H1 (cell line): ENCODE results near the gene SSBP3. TPM values are rescaled to one million over a fixed set of nuclear protein-coding genes. Genes with fewer than 3 reads are reported as not detected.
A peak's percentile ranks its signal among the peaks of the same experiment; 100 is the strongest.

Source experiments
- CTCF ChIA-PET: fragments of 300-600 bp; sonication (Branson Sonifier 250); formaldehyde crosslinking; loops from one replicate; lab custom pipeline; 2021; ENCODE audit not compliant: partially characterized antibody; lab: Charles Lee
- POLR2A ChIA-PET: fragments of 300-600 bp; sonication (Branson Sonifier 250); formaldehyde crosslinking; loops from one replicate; lab custom pipeline; 2021; ENCODE audit warnings: inconsistent platforms; ENCODE audit not compliant: partially characterized antibody; lab: Charles Lee
- DNase-seq, 2 experiments: peaks; one replicate each; pipeline versions ENCODE4 v3.0.0 to v3.0.0-alpha.2; 2010 to 2022; ENCODE audit warnings: low spot score in 2 of 2, low read depth in 1 of 2, mixed read lengths in 1 of 2
- FAIRE-seq: peaks from 2 replicates; lab custom pipeline; 2011; peaks lifted over from hg19 to GRCh38; lab: Jason Lieb, UNC
- H2AFZ ChIP-seq: 2 replicates; pipeline ENCODE4 v1.8.1; 2012; ENCODE audit warnings: low read length, inconsistent platforms
- H2AK5ac ChIP-seq: 2 replicates; pipeline ENCODE4 v1.6.1; 2013; ENCODE audit warnings: low read depth, low read length
- H2BK120ac ChIP-seq: replicated peaks from 2 replicates; pipeline ENCODE3; 2013; ENCODE audit warnings: low read depth, low read length, inconsistent platforms
- H2BK12ac ChIP-seq: 2 replicates; pipeline ENCODE4 v1.6.1; 2013; ENCODE audit warnings: low read depth, low read length
- H2BK15ac ChIP-seq: 2 replicates; pipeline ENCODE4 v1.6.1; 2013; ENCODE audit warnings: low read length
- H2BK20ac ChIP-seq: 2 replicates; pipeline ENCODE4 v1.6.1; 2013; ENCODE audit warnings: low read length
- H2BK5ac ChIP-seq: 2 replicates; pipeline ENCODE4 v1.6.1; 2013; ENCODE audit warnings: low read depth, low read length
- H3K14ac ChIP-seq: 2 replicates; pipeline ENCODE4 v1.6.1; 2013; ENCODE audit warnings: inconsistent platforms; ENCODE audit not compliant: insufficient read length
- H3K18ac ChIP-seq: 2 replicates; pipeline ENCODE4 v1.6.1; 2013; ENCODE audit warnings: low read length; ENCODE audit errors: extremely low read depth
- H3K23ac ChIP-seq: 2 replicates; pipeline ENCODE4 v1.6.1; 2013; ENCODE audit warnings: inconsistent platforms; ENCODE audit not compliant: insufficient read length
- H3K23me2 ChIP-seq: 2 replicates; pipeline ENCODE4 v1.6.1; 2013; ENCODE audit warnings: low read depth, low read length
- H3K27ac ChIP-seq: 2 replicates; pipeline ENCODE4 v1.6.1; 2011; ENCODE audit warnings: low read depth, low read length, inconsistent platforms
- H3K27me3 ChIP-seq, 4 experiments: replicated peaks in 1 of 4; 1 replicate in 1 of 4; 2 replicates in 3 of 4; pipeline versions ENCODE4 v1.6.1 to v1.8.1; 2011 to 2013; ENCODE audit warnings: low read length in 3 of 4, mild to moderate bottlenecking in 3 of 4, inconsistent platforms in 2 of 4, mixed read lengths in 2 of 4, moderate library complexity in 1 of 4; ENCODE audit not compliant: control insufficient read depth in 3 of 4, insufficient read depth in 3 of 4; ENCODE audit errors: extremely low read depth in 1 of 4
- H3K36me3 ChIP-seq, 4 experiments: 2 replicates each; pipeline versions ENCODE4 v1.6.1 to v1.8.1; 2011 to 2013; ENCODE audit warnings: mild to moderate bottlenecking in 4 of 4, low read length in 3 of 4, moderate library complexity in 2 of 4, control low read depth in 1 of 4, inconsistent platforms in 1 of 4; ENCODE audit not compliant: insufficient read depth in 4 of 4, control insufficient read depth in 2 of 4
- H3K4ac ChIP-seq: replicated peaks from 2 replicates; pipeline ENCODE3; 2013; ENCODE audit warnings: low read length, low read depth, mixed read lengths, inconsistent platforms; ENCODE audit not compliant: insufficient read length
- H3K4me1 ChIP-seq, 4 experiments: replicated peaks in 1 of 4; 1 replicate in 1 of 4; 2 replicates in 3 of 4; pipeline versions ENCODE4 v1.6.1 to v1.8.1; 2011 to 2013; ENCODE audit warnings: low read length in 3 of 4, inconsistent platforms in 2 of 4, mixed read lengths in 1 of 4; ENCODE audit not compliant: insufficient read depth in 4 of 4, control insufficient read depth in 3 of 4
- H3K4me2 ChIP-seq, 2 experiments: 2 replicates each; pipeline versions ENCODE4 v1.6.1 to v1.8.1; 2011 to 2013; ENCODE audit warnings: low read depth in 2 of 2, low read length in 2 of 2, control low read depth in 1 of 2, inconsistent platforms in 1 of 2, mild to moderate bottlenecking in 1 of 2; ENCODE audit not compliant: insufficient read depth in 1 of 2
- H3K4me3 ChIP-seq, 4 experiments: fragments of 200-600, 300-600 bp in 1 of 4; sonication (generic), shearing (Covaris generic), sonication (Bioruptor Twin) in 1 of 4; 2 replicates each; pipeline versions ENCODE4 v1.5.1 to v1.8.1; 2011 to 2016; ENCODE audit warnings: low read length in 4 of 4, low read depth in 3 of 4, control low read depth in 2 of 4, inconsistent platforms in 2 of 4, mild to moderate bottlenecking in 2 of 4, mixed read lengths in 1 of 4, moderate library complexity in 1 of 4; ENCODE audit not compliant: insufficient read depth in 2 of 4; ENCODE audit errors: extremely low read depth in 1 of 4
- H3K56ac ChIP-seq: replicated peaks from 2 replicates; pipeline ENCODE3; 2013; ENCODE audit warnings: low read depth, mild to moderate bottlenecking, mixed read lengths, low read length, inconsistent platforms; ENCODE audit not compliant: insufficient read length
- H3K79me1 ChIP-seq: 2 replicates; pipeline ENCODE4 v1.6.1; 2013; ENCODE audit warnings: low read depth, low read length, control low read depth
- H3K79me2 ChIP-seq, 2 experiments: 2 replicates each; pipeline versions ENCODE4 v1.6.1 to v1.8.1; 2012 to 2013; ENCODE audit warnings: low read length in 2 of 2, mild to moderate bottlenecking in 2 of 2, inconsistent platforms in 1 of 2; ENCODE audit not compliant: insufficient read depth in 2 of 2, control insufficient read depth in 1 of 2
- H3K9ac ChIP-seq, 4 experiments: replicated peaks in 1 of 4; 1 replicate in 1 of 4; 2 replicates in 3 of 4; pipeline versions ENCODE4 v1.6.1 to v1.8.1; 2011 to 2013; ENCODE audit warnings: low read depth in 3 of 4, low read length in 3 of 4, control low read depth in 2 of 4, mild to moderate bottlenecking in 2 of 4, moderate library complexity in 2 of 4, inconsistent platforms in 1 of 4; ENCODE audit errors: extremely low read depth in 1 of 4
- H3K9me3 ChIP-seq, 2 experiments: 2 replicates each; pipeline versions ENCODE4 v1.6.1 to v1.8.1; 2012 to 2013; ENCODE audit warnings: mild to moderate bottlenecking in 2 of 2, moderate library complexity in 2 of 2, control low read depth in 1 of 2, inconsistent platforms in 1 of 2, low read depth in 1 of 2, low read length in 1 of 2, mixed read lengths in 1 of 2; ENCODE audit not compliant: insufficient read depth in 2 of 2
- H4K20me1 ChIP-seq, 2 experiments: replicated peaks in 1 of 2; 2 replicates each; pipeline versions ENCODE3 to v1.8.1; 2011 to 2013; ENCODE audit warnings: inconsistent platforms in 2 of 2, low read length in 2 of 2, mild to moderate bottlenecking in 1 of 2; ENCODE audit not compliant: insufficient read depth in 2 of 2, control insufficient read depth in 1 of 2
- H4K5ac ChIP-seq: 2 replicates; pipeline ENCODE4 v1.6.1; 2013; ENCODE audit warnings: low read length, low read depth, mixed read lengths, inconsistent platforms; ENCODE audit not compliant: insufficient read length
- H4K8ac ChIP-seq: 2 replicates; pipeline ENCODE4 v1.8.0; 2013; ENCODE audit warnings: mild to moderate bottlenecking, moderate library complexity, low read length, inconsistent platforms; ENCODE audit not compliant: insufficient read depth; ENCODE audit errors: extremely low read depth
- H4K91ac ChIP-seq: replicated peaks from 2 replicates; pipeline ENCODE3; 2013; ENCODE audit warnings: low read length, mixed read lengths, inconsistent platforms; ENCODE audit not compliant: insufficient read length
- BRCA1 ChIP-seq: IDR thresholded peaks from 2 replicates; pipeline ENCODE4 v1.6.1; 2012; ENCODE audit warnings: low read depth, low read length, improper control_type of control experiment
- CBX5 ChIP-seq: fragments of 300-800, 300-1000 bp; sonication (generic); IDR thresholded peaks from 2 replicates; pipeline ENCODE4 v1.7.1; 2016; ENCODE audit warnings: antibody characterized with exemption, low read length, low read depth
- CHD1 ChIP-seq: IDR thresholded peaks from 2 replicates; pipeline ENCODE4 v1.6.1; 2012; ENCODE audit warnings: low read depth, low read length, improper control_type of control experiment
- CHD2 ChIP-seq: IDR thresholded peaks from 2 replicates; pipeline ENCODE4 v1.6.1; 2012; ENCODE audit warnings: low read length, improper control_type of control experiment
- FOSL1 ChIP-seq: IDR thresholded peaks from 2 replicates; pipeline ENCODE4 v1.6.1; 2011; ENCODE audit warnings: mild to moderate bottlenecking, low read depth, low read length, moderate library complexity; ENCODE audit not compliant: insufficient read depth
- KDM1A ChIP-seq: fragments of 200-600, 300-600 bp; sonication (generic); IDR thresholded peaks from 2 replicates; pipeline ENCODE4 v1.7.1; 2016; ENCODE audit warnings: mild to moderate bottlenecking, low read length, borderline replicate concordance
- KDM4A ChIP-seq: IDR thresholded peaks from one replicate; pipeline ENCODE4 v1.7.1; 2012; ENCODE audit warnings: low read depth, mild to moderate bottlenecking, moderate library complexity, low read length, inconsistent platforms; ENCODE audit not compliant: severe bottlenecking
- POLR2A ChIP-seq, 2 experiments: IDR thresholded peaks; 1 replicate in 1 of 2; 2 replicates in 1 of 2; pipeline ENCODE4 v1.6.1; 2011; ENCODE audit warnings: low read depth in 2 of 2, low read length in 2 of 2, mild to moderate bottlenecking in 2 of 2; ENCODE audit errors: control extremely low read depth in 1 of 2
- RAD21 ChIP-seq, 2 experiments: IDR thresholded peaks in 1 of 2; conservative IDR thresholded peaks in 1 of 2; 2 replicates each; pipeline ENCODE4 v1.6.1; 2011; ENCODE audit warnings: low read depth in 2 of 2, low read length in 2 of 2, improper control_type of control experiment in 1 of 2, inconsistent platforms in 1 of 2, mild to moderate bottlenecking in 1 of 2, moderate library complexity in 1 of 2
- SIRT6 ChIP-seq: IDR thresholded peaks from one replicate; pipeline ENCODE4 v1.7.1; 2012; ENCODE audit warnings: low read length, inconsistent platforms
- SIX5 ChIP-seq: IDR thresholded peaks from 2 replicates; pipeline ENCODE4 v1.6.1; 2011; ENCODE audit warnings: mild to moderate bottlenecking, low read depth, low read length
- SP1 ChIP-seq: IDR thresholded peaks from 2 replicates; pipeline ENCODE4 v1.6.1; 2011; ENCODE audit warnings: low read depth, low read length
- TEAD4 ChIP-seq: IDR thresholded peaks from 2 replicates; pipeline ENCODE4 v1.6.1; 2012; ENCODE audit warnings: low read depth, low read length, inconsistent platforms, mixed read lengths
- WGBS, 2 experiments: shearing (Covaris generic) in 1 of 2; methylation state at CpG; one replicate each; pipeline versions ENCODE4 v1.1.6 to v1.1.7; 2013 to 2015; ENCODE audit warnings: low lambda C conversion rate in 2 of 2, mixed read lengths in 2 of 2, inconsistent platforms in 1 of 2, low coverage in 1 of 2, missing lambda C conversion rate in 1 of 2; ENCODE audit not compliant: insufficient replicate concordance in 2 of 2, insufficient coverage in 1 of 2, insufficient read length in 1 of 2; ENCODE audit errors: extremely low coverage in 1 of 2, missing lambda C conversion rate in 1 of 2; 5-methylcytosine and 5-hydroxymethylcytosine counted together
- polyA plus RNA-seq, 7 experiments: library from polyadenylated mRNA; depleted of rRNA in 3 of 7; stranded (reverse) in 5 of 7; unstranded in 2 of 7; fragments of >200 nt in 5 of 7; fragments of 200-250 nt in 2 of 7; gene quantifications; 1 replicate in 5 of 7; 2 replicates in 1 of 7; 4 replicates in 1 of 7; pipeline versions ENCODE4 v1.2.1 to v1.2.3, GENCODE V29; 2011 to 2013; ENCODE audit warnings: missing spikeins in 2 of 7, mixed read lengths in 2 of 7
- total RNA-seq: library from RNA; stranded (reverse); fragmentation: NEBNext Ultra II Directional; extraction: Animal tissue kit (Norgen Biotek cat#: 25700); gene quantifications from 2 replicates; pipeline ENCODE4 v1.2.1, GENCODE V29; 2021
- TF ChIP-seq, protein P1 (sequence below): IDR thresholded peaks from 2 replicates; pipeline ENCODE4 v1.6.1; 2011; ENCODE audit warnings: low read depth, mild to moderate bottlenecking, low read length; ENCODE audit not compliant: insufficient read depth

The SSBP3 gene
- total and polyA plus RNA-seq, 2 of the 8 experiments (the other 6 are each of a cell fraction or from before 2014, with no cell fraction given): 99.7 to 133 TPM

DNA sequence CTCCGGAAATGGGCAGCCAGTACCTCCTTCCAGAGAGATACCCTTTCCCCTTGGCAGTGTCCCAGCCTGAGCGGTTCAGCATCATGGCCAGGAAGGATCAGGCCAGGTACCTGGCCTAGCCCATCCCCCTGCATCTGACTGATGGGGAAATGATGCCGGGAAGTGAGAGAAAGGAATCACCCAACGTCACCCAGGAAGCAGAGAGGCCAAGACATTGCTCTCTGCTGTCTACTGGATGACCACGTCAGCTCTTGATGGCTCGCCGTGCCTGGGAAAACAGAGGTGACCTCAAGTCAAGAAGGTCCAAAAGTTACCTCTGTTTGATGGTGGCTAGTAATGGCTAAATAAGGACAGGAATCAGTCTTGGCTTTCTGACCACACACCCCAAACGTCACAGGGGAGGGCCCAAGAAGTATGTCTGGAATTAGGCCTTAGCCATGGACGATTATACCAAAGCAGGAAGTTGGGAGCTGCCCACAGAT is 127.2 kb downstream of the SSBP3 start:
- Histone ChIP-seq H3K14ac (no peak overlapping the region), H3K23ac (no peak overlapping the region), H2BK12ac (no peak overlapping the region), H3K9ac (no peak overlapping the region), H3K4me3 (no peak overlapping the region), H3K9me3 (no peaks in the 10 kb centered on the region), H4K91ac (no peak overlapping the region), H4K5ac (no peak overlapping the region), H2BK15ac (no peak overlapping the region), H3K27me3 (no peaks in the 10 kb centered on the region), H3K36me3 (peaks cover 2 to 14% (median 7%) of the 10 kb centered on the region in 4 experiments; a peak in 6 of 8 replicates), H2BK20ac (no peak overlapping the region), H3K79me1 (peaks cover 29% of the 10 kb centered on the region; the same call in 1 of the 2 replicates), H3K23me2 (no peaks in the 10 kb centered on the region), H3K4ac (no peak overlapping the region), H3K56ac (no peak overlapping the region), H3K27ac (no peak overlapping the region), H3K79me2 (peaks cover 0 to 61% of the 10 kb centered on the region in 2 experiments; a peak in 2 of 4 replicates), H4K8ac (peak overlapping the region; percentile 20; the same call in 1 of the 2 replicates), H2AFZ (no peak overlapping the region), H3K18ac (no peak overlapping the region), H2AK5ac (no peak overlapping the region), H2BK5ac (no peak overlapping the region), H2BK120ac (no peak overlapping the region), H3K4me2 (no peak overlapping the region), H4K20me1 (peaks cover 12 to 22% of the 10 kb centered on the region in 2 experiments), H3K4me1 (peaks cover 6 to 17% (median 11%) of the 10 kb centered on the region in 4 experiments)
- ChIA-PET CTCF (interaction anchor here (1.0 to 3.3 kb wide), 5 partner anchors 9 to 59 kb away, joined by 3 to 16 read pairs (median 6); no protein-coding TSS in a partner anchor), POLR2A (interaction anchor here (1.9 kb wide), 1 partner anchor 9 kb away, joined by 6 read pairs; no protein-coding TSS in a partner anchor)
- no peak for TF ChIP-seq KDM1A
- no peak for TF ChIP-seq CBX5
- no peak for TF ChIP-seq KDM4A
- TF ChIP-seq SP1: no peak
- TF ChIP-seq POLR2A (IDR thresholded peaks at IDR 0.05; ENCODE audit: control extremely low read depth in 1 of 2, low read depth in 2 of 2, low read length in 2 of 2): no peak
- TF ChIP-seq, protein P1, sequence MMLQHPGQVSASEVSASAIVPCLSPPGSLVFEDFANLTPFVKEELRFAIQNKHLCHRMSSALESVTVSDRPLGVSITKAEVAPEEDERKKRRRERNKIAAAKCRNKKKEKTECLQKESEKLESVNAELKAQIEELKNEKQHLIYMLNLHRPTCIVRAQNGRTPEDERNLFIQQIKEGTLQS: no peak
- no peak for TF ChIP-seq CHD2
- no peak for TF ChIP-seq CHD1
- TF ChIP-seq BRCA1: no peak
- no peak for TF ChIP-seq SIX5
- no peak for TF ChIP-seq RAD21 (IDR thresholded peaks at IDR 0.05 in 1 of 2, conservative IDR thresholded peaks at IDR 0.05 in 1 of 2; ENCODE audit: low read depth in 2 of 2, low read length in 2 of 2)
- TF ChIP-seq TEAD4: no peak
- TF ChIP-seq FOSL1: no peak
- no peak for TF ChIP-seq SIRT6
- FAIRE-seq: no peak
- no peak for DNase-seq
- 82% methylated on average over 9 of the region's 9 CpGs; no CpG with 5 or more reads in 1 of the 2 experiments for WGBS, 2 experiments
